NT2/D1 (cell line): ENCODE measurements around the gene RMRP.

Source experiments
- SUZ12 ChIP-seq: IDR thresholded peaks from 2 replicates; pipeline ENCODE4 v1.6.1; 2011; ENCODE audit not compliant: insufficient read length, insufficient read depth; ENCODE audit errors: extremely low read depth
- YY1 ChIP-seq: IDR thresholded peaks from 2 replicates; pipeline ENCODE4 v1.6.1; 2011; ENCODE audit not compliant: insufficient read length, insufficient read depth

- TF ChIP-seq YY1 (no peak), SUZ12 (no peak)
Observed at GRCh38 chr9:35659340-35659739, 1.5 kb upstream of the RMRP start.
